T-cell (primary cell): ENCODE measurements around the gene LCMT2. TPM values are rescaled to one million over a fixed set of nuclear protein-coding genes. Genes with fewer than 3 reads are reported as not detected.
A peak's percentile ranks its signal among the peaks of the same experiment; 100 is the strongest.

Experiments used
- ATAC-seq, 4 experiments: fragments of 200-7000 bp in 3 of 4; fragments of 150-1000 bp in 1 of 4; cut with Tn5 transposase; replicated peaks in 1 of 4; 1 replicate in 3 of 4; 2 replicates in 1 of 4; pipeline ENCODE4 v1.10.0; 2021; ENCODE audit warnings: moderate library complexity in 3 of 4, mild to moderate bottlenecking in 2 of 4, moderate number of reproducible peaks in 1 of 4
- CTCF ChIA-PET, 2 donors: fragments of 300-600 bp; sonication (Branson Sonifier 250); formaldehyde crosslinking; loops; one replicate each; lab custom pipeline; 2022; ENCODE audit warnings: antibody characterized with exemption in 2 of 2; lab: Charles Lee
- POLR2A ChIA-PET, 2 donors: fragments of 300-600 bp; sonication (Branson Sonifier 250); formaldehyde crosslinking; loops; one replicate each; lab custom pipeline; 2022; ENCODE audit warnings: antibody characterized with exemption in 2 of 2; lab: Charles Lee
- DNase-seq, 35 experiments: peaks; one replicate each; pipeline versions ENCODE4 v3.0.0 to v3.0.0-alpha.2; 2013 to 2023
- H3K27ac ChIP-seq: one replicate; pipeline ENCODE4 v1.5.1; 2013; ENCODE audit warnings: low read length
- H3K27me3 ChIP-seq, 2 experiments: replicated peaks in 1 of 2; 1 replicate in 1 of 2; 2 replicates in 1 of 2; pipeline versions ENCODE4 v1.6.1 to v1.7.0; 2013; ENCODE audit warnings: low read length in 1 of 2, mixed read lengths in 1 of 2; ENCODE audit not compliant: control insufficient read depth in 2 of 2, insufficient read depth in 2 of 2; ENCODE audit errors: extremely low read depth in 1 of 2
- H3K36me3 ChIP-seq, 2 donors: 1 replicate in 1 of 2; 2 replicates in 1 of 2; pipeline versions ENCODE4 v1.6.1 to v1.7.0; 2013; ENCODE audit warnings: low read length in 1 of 2; ENCODE audit not compliant: control insufficient read depth in 2 of 2, insufficient read depth in 1 of 2; ENCODE audit errors: extremely low read depth in 1 of 2
- H3K4me1 ChIP-seq, 2 experiments: 1 replicate in 1 of 2; 2 replicates in 1 of 2; pipeline versions ENCODE4 v1.6.1 to v1.7.0; 2013; ENCODE audit warnings: low read length in 2 of 2, mixed read lengths in 1 of 2; ENCODE audit not compliant: insufficient read depth in 2 of 2, control insufficient read depth in 1 of 2; ENCODE audit errors: extremely low read depth in 1 of 2
- H3K4me3 ChIP-seq, 2 donors: 1 replicate in 1 of 2; 2 replicates in 1 of 2; pipeline versions ENCODE4 v1.5.1 to v1.7.0; 2013; ENCODE audit warnings: mild to moderate bottlenecking in 2 of 2, low read length in 1 of 2, moderate library complexity in 1 of 2; ENCODE audit not compliant: control insufficient read depth in 1 of 2; ENCODE audit errors: extremely low read depth in 1 of 2
- H3K9me3 ChIP-seq: 2 replicates; pipeline ENCODE4 v1.7.0; 2013
- H3K27ac Mint-ChIP-seq, 2 donors: one replicate each; pipeline ENCODE4 v1.8.0; 2020 to 2021; ENCODE audit warnings: mild to moderate bottlenecking in 2 of 2, mixed read lengths in 2 of 2
- H3K27me3 Mint-ChIP-seq, 2 donors: one replicate each; pipeline ENCODE4 v1.8.0; 2021 to 2022; ENCODE audit warnings: mixed read lengths in 2 of 2
- H3K36me3 Mint-ChIP-seq: one replicate; pipeline ENCODE4 v1.8.0; 2021; ENCODE audit warnings: mixed read lengths
- H3K4me1 Mint-ChIP-seq, 3 donors: one replicate each; pipeline ENCODE4 v1.8.0; 2020 to 2022; ENCODE audit warnings: mixed read lengths in 3 of 3, mild to moderate bottlenecking in 1 of 3
- H3K4me3 Mint-ChIP-seq, 3 donors: one replicate each; pipeline ENCODE4 v1.8.0; 2020 to 2022; ENCODE audit warnings: mild to moderate bottlenecking in 3 of 3, mixed read lengths in 3 of 3, moderate library complexity in 3 of 3
- H3K9me3 Mint-ChIP-seq, 3 donors: one replicate each; pipeline ENCODE4 v1.8.0; 2020 to 2022; ENCODE audit warnings: mixed read lengths in 3 of 3
- WGBS: methylation state at CpG from one replicate; pipeline ENCODE4 v1.1.5; 2013; ENCODE audit warnings: missing lambda C conversion rate; ENCODE audit not compliant: insufficient coverage; 5-methylcytosine and 5-hydroxymethylcytosine counted together
- total RNA-seq, 35 experiments: library from RNA in 6 of 35; stranded (reverse) in 6 of 35; fragments of 120-200 nt in 1 of 35; gene quantifications; one replicate each; pipeline versions ENCODE4 v1.2.1 to v1.2.4 and lab custom pipeline; 2013 to 2026

Gene LCMT2
- 10 to 100 TPM in 3 of 5 donors, 1 to 10 TPM in 2; 9.3 to 13.6 (median 10.7) TPM for total RNA-seq
- total RNA-seq (2013): 25.2 TPM
- total RNA-seq (lab: John Stamatoyannopoulos, UW): 21.1 to 54.7 (median 36.6) reads per million in 29 experiments

GRCh38 chr15:43329960-43330779 lies at the start of gene LCMT2:
LCMT2 (minus strand) TSS chr15:43330573; CDS start chr15:43330489, 84 bp downstream.
- H3K36me3 ChIP-seq: peaks cover 0 to 5% of the 10 kb centered on the region in 2 donors
- under 1% methylated on average over 85 of the region's 86 CpGs for WGBS
- CTCF ChIA-PET: no interaction called here
- peaks cover 30 to 49% (median 39%) of the 10 kb centered on the region in 3 donors for H3K4me1 Mint-ChIP-seq
- H3K36me3 Mint-ChIP-seq: peaks cover 29% of the 10 kb centered on the region
- DNase-seq (peak; percentile 77 to 96 (median 92)), ATAC-seq (peak; percentile 85 to 89 (median 87))
- H3K27ac ChIP-seq: peak within 1 kb of the TSS; percentile 94
- no peaks in the 10 kb centered on the region for H3K27me3 Mint-ChIP-seq
- peak within 1 kb of the TSS; percentile 92 to 96 (median 95) for H3K4me3 Mint-ChIP-seq
- peaks cover 12 to 21% of the 10 kb centered on the region in 2 experiments for H3K4me1 ChIP-seq
- H3K27ac Mint-ChIP-seq: peak within 1 kb of the TSS; percentile 94 to 99
- H3K9me3 ChIP-seq: no peaks in the 10 kb centered on the region
- POLR2A ChIA-PET: interaction anchor here in 1 of 2 donors (1.0 kb wide), 1 partner anchor 224 kb away, joined by 3 read pairs; no protein-coding TSS in a partner anchor
- H3K27me3 ChIP-seq: no peaks in the 10 kb centered on the region
- H3K4me3 ChIP-seq: peak within 1 kb of the TSS; percentile 92
- no peaks in the 10 kb centered on the region for H3K9me3 Mint-ChIP-seq

GRCh38 chr15:43378601-43379000 lies 48.2 kb upstream of the LCMT2 start:
- ChIA-PET CTCF (no interaction called here), POLR2A (no interaction called here)
- Mint-ChIP-seq H3K36me3 (peaks cover 42% of the 10 kb centered on the region), H3K4me3 (no peak overlapping the region), H3K27me3 (no peaks in the 10 kb centered on the region), H3K27ac (no peak overlapping the region), H3K4me1 (peaks cover 9 to 22% (median 9%) of the 10 kb centered on the region in 3 donors), H3K9me3 (no peaks in the 10 kb centered on the region)
- Histone ChIP-seq H3K4me3 (no peak overlapping the region), H3K27ac (no peak overlapping the region), H3K36me3 (peaks cover 7 to 40% of the 10 kb centered on the region in 2 donors), H3K9me3 (no peaks in the 10 kb centered on the region), H3K27me3 (no peaks in the 10 kb centered on the region), H3K4me1 (no peaks in the 10 kb centered on the region)
- ATAC-seq (no peak), DNase-seq (no peak)

GRCh38 chr15:43376017-43376705 lies 45.8 kb upstream of the LCMT2 start:
- no peak overlapping the region for H3K27ac Mint-ChIP-seq
- POLR2A ChIA-PET: no interaction called here

GRCh38 chr15:43370975-43371974 lies 40.9 kb upstream of the LCMT2 start, which contains the start of the genes TUBGCP4 and ZSCAN29:
TUBGCP4 (plus strand) TSS chr15:43371101; CDS start chr15:43371355, 254 bp downstream.
ZSCAN29 (minus strand) TSS chr15:43371043; CDS start chr15:43369913, 1,130 bp downstream.
- Mint-ChIP-seq H3K4me1 (peaks cover 59 to 64% (median 61%) of the 10 kb centered on the region in 3 donors), H3K27me3 (no peaks in the 10 kb centered on the region), H3K4me3 (peak within 1 kb of the TSS; percentile 88 to 91 (median 91)), H3K9me3 (peaks cover 14 to 29% (median 18%) of the 10 kb centered on the region in 3 donors), H3K27ac (peak within 1 kb of the TSS; percentile 67 to 84), H3K36me3 (peaks cover 33% of the 10 kb centered on the region)
- ATAC-seq (peak; percentile 73 to 82 (median 80)), DNase-seq (peak; percentile 25 to 79 (median 53))
- CTCF ChIA-PET: interaction anchor here (0.6 to 2.0 kb wide), 5 partner anchors 9 to 122 kb away, joined by 3 to 5 read pairs (median 3); partner anchors contain the start of gene TP53BP1 (in 1 of the 2)
- POLR2A ChIA-PET: interaction anchor here in 1 of 2 donors (0.6 kb wide), 1 partner anchor 48 kb away, joined by 12 read pairs; no protein-coding TSS in a partner anchor
- WGBS: under 1% methylated on average over 53 of the region's 66 CpGs
- Histone ChIP-seq H3K27me3 (no peaks in the 10 kb centered on the region), H3K4me1 (peaks cover 17 to 26% of the 10 kb centered on the region in 2 experiments), H3K9me3 (peaks cover 3% of the 10 kb centered on the region), H3K36me3 (peaks cover 4 to 10% of the 10 kb centered on the region in 2 donors), H3K27ac (peak within 1 kb of the TSS; percentile 56), H3K4me3 (peak within 1 kb of the TSS; percentile 86 to 94)

More at GRCh38 chr15:43376017-43376705, 45.8 kb upstream of the LCMT2 start:
- peaks cover 28% of the 10 kb centered on the region for H3K36me3 Mint-ChIP-seq
- no peaks in the 10 kb centered on the region for H3K27me3 Mint-ChIP-seq
- DNase-seq (peak in 20 of 35 experiments; percentile 4 to 60 (median 20)), ATAC-seq (peak in 3 of 4 experiments; percentile 50 to 71 (median 57))
- peaks cover 27 to 39% (median 29%) of the 10 kb centered on the region in 3 donors for H3K4me1 Mint-ChIP-seq
- Histone ChIP-seq H3K36me3 (peaks cover 4 to 20% of the 10 kb centered on the region in 2 donors), H3K9me3 (no peaks in the 10 kb centered on the region), H3K4me1 (peaks cover 11 to 13% of the 10 kb centered on the region in 2 experiments), H3K4me3 (no peak overlapping the region), H3K27ac (no peak overlapping the region), H3K27me3 (no peaks in the 10 kb centered on the region)
- no peaks in the 10 kb centered on the region for H3K9me3 Mint-ChIP-seq
- WGBS: 82% methylated on average over 4 of the region's 13 CpGs
- H3K4me3 Mint-ChIP-seq: no peak overlapping the region
- CTCF ChIA-PET: interaction anchor here (0.5 to 1.2 kb wide), 7 partner anchors 14 to 1170 kb away, joined by 3 to 8 read pairs (median 3); partner anchors contain the start of gene TP53BP1 (in 1 of the 2)

GRCh38 chr15:43370310-43370974 lies 40.1 kb upstream of the LCMT2 start:
- ATAC-seq: peak; percentile 25 to 54 (median 36)
- peaks cover 38% of the 10 kb centered on the region for H3K36me3 Mint-ChIP-seq

More at GRCh38 chr15:43370310-43370974, 40.1 kb upstream of the LCMT2 start:
- Mint-ChIP-seq H3K9me3 (peaks cover 15 to 33% (median 21%) of the 10 kb centered on the region in 3 donors), H3K4me3 (peak overlapping the region; percentile 88 to 91 (median 91)), H3K27me3 (no peaks in the 10 kb centered on the region), H3K4me1 (peaks cover 56 to 61% (median 56%) of the 10 kb centered on the region in 3 donors), H3K27ac (peak overlapping the region; percentile 60 to 84)
- H3K9me3 ChIP-seq: peaks cover 3% of the 10 kb centered on the region
- peak overlapping the region; percentile 86 to 94 for H3K4me3 ChIP-seq
- peak overlapping the region; percentile 51 for H3K27ac ChIP-seq
- H3K36me3 ChIP-seq: peaks cover 8 to 10% of the 10 kb centered on the region in 2 donors
- WGBS: 5% methylated on average over 41 of the region's 45 CpGs
- POLR2A ChIA-PET: no interaction called here
- peaks cover 17 to 26% of the 10 kb centered on the region in 2 experiments for H3K4me1 ChIP-seq
- CTCF ChIA-PET: interaction anchor here in 1 of 2 donors (1.1 to 1.6 kb wide), 2 partner anchors 9 to 20 kb away, joined by 3 to 4 read pairs; no protein-coding TSS in a partner anchor
- no peaks in the 10 kb centered on the region for H3K27me3 ChIP-seq
- peak in 5 of 35 experiments; percentile 1 to 28 (median 3) for DNase-seq
